Measurements from ENCODE around the gene ATP2A2.
"Not testable (repeated sequence)": the region's sequence is repeated elsewhere in the genome, so short reads cannot be mapped to it uniquely, and the experiment has no call there.

ATP2A2 gene

GRCh38 chr12:110280779-110281548, at the start of gene ATP2A2:
TSS of gene ATP2A2 (plus strand) at chr12:110281247. CDS start at chr12:110281790, 543 bp downstream.
- peak; percentile 40 for DNase-seq (ENCODE audit: low read depth, low spot score)

DNA sequence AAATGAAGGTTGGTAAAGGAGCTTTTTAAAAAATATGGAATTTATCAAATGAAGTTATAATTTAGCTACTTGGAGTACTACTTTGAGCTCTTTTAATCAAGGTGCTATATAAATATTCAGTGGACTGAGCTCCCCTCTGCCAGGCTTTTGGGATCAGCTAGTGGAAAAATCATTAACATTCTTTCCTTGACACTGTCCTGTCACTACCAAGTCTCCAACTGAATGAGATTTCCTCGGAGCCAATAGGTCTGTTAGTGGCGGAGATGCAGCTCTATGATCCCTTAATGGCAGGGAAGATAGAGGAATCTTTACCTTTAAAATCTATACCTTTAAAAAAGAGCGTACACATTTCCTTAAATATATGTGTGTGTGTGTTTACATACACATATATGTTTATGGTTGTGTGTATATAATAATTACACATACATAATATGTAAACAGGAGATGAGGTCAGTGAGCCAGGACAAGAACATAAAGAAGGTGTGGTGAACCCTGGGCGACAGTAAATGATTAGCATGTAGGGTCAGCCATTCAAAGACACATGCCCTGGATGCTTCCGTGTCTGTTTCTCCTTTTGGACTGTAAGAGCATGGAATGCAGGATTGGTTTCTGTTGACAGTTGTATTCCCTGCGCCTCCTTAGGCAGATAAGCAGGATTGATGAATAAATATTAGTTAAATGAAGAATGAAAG, 47.7 kb upstream of the ATP2A2 start:
- no peak for DNase-seq (ENCODE audit: low read depth, low spot score)

DNA sequence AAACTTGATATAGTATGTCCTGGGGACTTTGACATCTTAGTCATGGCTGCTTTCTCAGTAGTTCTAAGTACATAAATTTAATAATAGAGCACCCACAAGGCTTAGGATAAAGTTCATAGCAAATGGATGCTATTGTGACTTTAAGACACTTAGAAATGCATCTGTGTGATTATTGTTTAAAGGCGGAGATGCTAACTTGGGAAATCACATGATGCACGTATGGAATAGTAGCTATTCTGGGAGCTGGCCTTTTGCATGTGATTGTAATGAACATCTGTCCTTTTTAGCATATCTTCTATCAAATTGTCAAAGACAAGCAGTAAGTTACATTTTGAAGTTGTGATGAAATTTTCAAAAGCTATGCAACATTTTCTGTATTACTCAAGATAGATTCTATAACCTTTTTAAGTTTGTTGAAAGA, 46.7 kb upstream of the ATP2A2 start:
- no peak for DNase-seq (ENCODE audit: low read depth, low spot score)

GRCh38 chr12:110234755-110235154, 46.3 kb upstream of the ATP2A2 start:
- DNase-seq (ENCODE audit: low read depth, low spot score) = no peak

DNA sequence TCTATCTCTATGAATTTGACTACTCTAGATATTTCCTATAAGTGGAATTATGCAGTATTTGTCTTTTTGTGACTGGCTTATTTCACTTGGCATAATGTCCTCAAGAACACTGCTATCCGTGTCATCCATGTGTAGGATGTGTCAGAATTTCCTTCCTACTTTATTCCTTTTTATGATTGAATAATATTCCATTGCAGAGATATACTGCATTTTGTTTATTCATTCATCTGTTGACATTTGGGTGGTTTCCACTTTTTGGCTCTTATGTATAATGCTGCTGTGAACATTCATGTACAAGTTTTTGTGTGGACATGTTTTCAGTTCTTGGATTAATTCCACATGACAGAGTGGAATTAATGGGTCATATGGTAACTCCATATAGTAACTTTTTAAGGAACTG, 45.7 kb upstream of the ATP2A2 start:
- no peak for DNase-seq (ENCODE audit: low read depth, low spot score)

DNA sequence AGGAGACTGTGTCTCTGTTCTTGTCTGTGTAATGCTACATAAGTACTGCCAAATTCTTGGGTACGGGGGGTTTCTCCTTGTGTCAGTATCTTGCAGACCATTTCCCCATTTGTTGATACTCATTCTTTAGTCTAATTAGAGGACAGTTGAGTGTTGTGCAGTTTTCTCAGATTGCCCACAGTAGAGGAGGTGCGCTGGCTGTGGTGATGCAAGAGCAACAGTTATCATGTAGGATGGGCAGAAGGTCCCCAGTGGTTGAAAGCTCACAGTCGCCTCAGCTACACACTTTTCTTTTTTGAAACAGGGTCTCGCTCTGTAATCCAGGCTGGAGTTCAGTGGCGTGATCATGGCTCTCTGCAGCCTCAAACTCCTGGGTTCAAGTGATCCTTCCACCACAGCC, 37.8 kb upstream of the ATP2A2 start:
- DNase-seq (ENCODE audit: low read depth, low spot score) = no peak

DNA sequence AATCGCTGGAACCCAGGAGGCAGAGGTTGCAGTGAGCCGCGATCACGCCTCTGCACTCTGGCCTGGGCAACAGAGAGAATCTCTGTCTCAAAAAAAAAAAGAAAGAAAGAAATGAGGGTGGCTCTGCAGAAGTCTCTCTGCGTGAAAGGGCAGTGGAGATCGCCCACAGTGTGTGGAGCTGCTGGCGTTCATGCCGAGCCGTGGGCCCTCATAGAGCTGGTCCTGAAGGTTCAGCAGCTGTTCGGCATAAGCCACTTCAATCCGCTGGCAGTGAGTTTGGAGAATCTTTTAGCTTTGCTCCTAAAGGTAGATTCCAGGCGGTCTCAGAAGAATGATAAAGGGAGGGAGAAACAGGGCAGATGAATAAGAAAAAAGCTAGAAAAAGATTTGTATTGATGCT, 36.7 kb upstream of the ATP2A2 start:
- DNase-seq (ENCODE audit: low read depth, low spot score) = no peak

DNA sequence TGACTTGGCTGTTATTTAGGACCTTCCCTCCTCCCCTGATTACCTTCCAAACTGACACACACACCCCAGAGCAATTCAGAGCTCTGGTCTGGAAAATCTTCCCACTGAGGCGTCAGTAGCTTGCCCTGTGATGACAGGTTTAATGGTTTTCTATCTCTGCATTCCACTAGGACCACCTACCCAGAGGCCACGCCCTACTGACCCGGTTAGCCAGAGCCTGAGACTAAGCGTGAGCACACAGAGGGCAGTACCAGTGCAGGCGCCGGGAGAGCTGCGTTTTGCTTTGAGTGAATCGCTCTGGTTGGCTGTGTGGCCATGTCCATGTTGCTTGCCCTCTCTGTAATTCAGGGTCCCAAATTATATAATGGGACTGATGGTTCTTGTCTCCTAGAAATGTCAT, 36.2 kb upstream of the ATP2A2 start:
- DNase-seq (ENCODE audit: low read depth, low spot score) = peak; percentile 75

DNA sequence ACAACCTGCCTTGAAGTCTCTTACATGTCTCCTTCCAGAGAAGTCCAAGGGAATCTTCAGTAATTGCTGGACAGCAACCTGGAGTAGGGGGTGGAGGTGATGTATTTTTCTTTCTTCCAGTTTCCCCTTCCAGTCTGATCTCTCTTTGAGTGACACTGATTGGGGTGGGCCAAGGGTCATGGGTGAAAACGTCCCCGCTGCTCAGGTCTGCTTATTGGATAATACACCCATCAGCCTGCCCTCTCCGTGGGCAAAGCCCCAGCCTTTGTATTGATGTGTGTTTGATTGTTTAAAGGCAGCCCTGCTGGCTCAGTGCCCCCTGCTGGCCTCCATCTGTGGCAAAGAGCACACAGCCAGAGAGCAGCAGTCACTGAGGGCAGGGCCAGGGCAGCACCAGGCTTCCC, 35.7 kb upstream of the ATP2A2 start:
- DNase-seq (ENCODE audit: low read depth, low spot score) = no peak

- no peak for DNase-seq (ENCODE audit: low read depth, low spot score)
Observed at GRCh38 chr12:110246636-110247339, 34.3 kb upstream of the ATP2A2 start.

DNA sequence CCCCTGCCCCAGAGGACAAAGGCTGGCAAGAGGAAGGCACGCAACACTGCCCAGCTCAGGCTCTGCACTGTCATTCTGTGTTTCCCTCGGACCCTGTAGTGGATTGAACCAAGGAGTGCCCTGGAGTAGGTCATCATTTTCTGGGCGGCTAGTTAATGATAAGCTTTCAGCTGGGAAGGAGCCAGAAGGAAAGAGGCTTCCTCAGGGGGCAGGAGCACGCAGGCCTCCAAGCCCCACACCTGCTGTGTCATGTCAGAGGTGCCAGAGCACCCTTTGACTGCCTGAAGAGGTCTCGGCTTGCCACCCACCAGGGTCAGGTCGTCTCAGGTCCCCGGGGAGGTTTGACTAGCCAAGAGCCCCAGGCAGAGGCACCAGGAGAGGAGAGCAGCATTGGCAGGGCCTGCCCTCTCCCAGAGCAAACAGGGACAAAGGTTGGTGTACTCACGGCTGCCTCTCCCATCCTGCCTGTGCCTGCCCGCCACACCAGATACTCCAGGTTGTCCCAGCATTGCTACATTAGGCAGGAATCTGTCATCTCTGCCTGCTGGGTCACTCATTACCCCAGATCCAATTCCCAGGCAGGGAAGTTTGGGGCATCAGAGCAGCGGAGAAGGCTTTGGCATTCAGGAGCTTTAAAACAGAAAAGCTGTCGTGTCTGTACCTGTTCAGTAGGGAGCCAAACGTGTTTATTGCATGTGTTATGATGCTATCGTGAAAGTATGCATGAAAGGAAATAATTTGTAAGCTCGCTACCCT, 33.5 kb upstream of the ATP2A2 start:
- DNase-seq (ENCODE audit: low read depth, low spot score) = no peak

- no peak for DNase-seq (ENCODE audit: low read depth, low spot score)
Observed at GRCh38 chr12:110248096-110248447, 33.0 kb upstream of the ATP2A2 start.

- no peak for DNase-seq (ENCODE audit: low read depth, low spot score)
Observed at GRCh38 chr12:110249105-110249504, 31.9 kb upstream of the ATP2A2 start.

GRCh38 chr12:110249716-110250225, 31.3 kb upstream of the ATP2A2 start:
- DNase-seq (ENCODE audit: low read depth, low spot score) = no peak

DNA sequence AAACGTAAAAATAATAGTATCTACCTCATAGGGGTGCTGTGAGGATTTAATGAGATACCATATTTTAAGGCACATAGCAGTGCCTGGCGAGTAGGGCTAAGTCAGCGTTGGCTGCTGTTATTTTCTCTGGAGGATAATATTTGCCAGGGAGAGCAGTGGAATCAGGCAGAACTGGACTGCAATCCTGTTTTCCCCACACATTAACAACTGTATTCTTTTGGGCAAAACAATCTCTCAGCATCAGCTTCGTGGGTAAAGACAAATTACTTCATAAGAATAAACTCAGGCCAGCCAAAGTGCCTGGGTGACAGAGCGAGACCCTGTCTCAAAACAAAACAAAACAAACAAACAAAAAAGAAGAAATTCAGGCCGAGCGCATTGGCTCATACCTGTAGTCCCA, 29.7 kb upstream of the ATP2A2 start:
- DNase-seq (ENCODE audit: low read depth, low spot score) = no peak

DNA sequence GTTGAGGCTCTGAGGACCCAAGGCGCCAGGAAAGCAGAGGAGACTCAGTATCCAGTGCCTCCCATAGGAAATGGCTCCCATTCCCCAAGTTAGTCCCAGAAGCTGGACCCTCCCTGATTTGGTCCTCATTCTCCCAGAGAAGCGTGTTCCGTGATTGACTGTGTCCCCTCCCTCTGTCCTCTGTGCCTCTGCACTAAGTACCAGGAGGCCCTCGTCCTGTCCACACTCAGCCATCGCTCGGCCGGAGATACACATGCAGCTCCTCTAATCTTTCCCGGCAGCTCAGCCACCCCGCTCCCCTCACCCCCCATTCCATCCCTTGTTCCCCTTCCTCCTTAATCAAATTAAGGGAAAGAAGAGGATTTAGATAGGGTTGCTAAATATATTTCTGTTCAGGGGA, 28.3 kb upstream of the ATP2A2 start:
- DNase-seq (ENCODE audit: low read depth, low spot score) = no peak

GRCh38 chr12:110253176-110253575, 27.9 kb upstream of the ATP2A2 start:
- no peak for DNase-seq (ENCODE audit: low read depth, low spot score)

GRCh38 chr12:110254971-110255540, 26.0 kb upstream of the ATP2A2 start:
- DNase-seq (ENCODE audit: low read depth, low spot score) = no peak

GRCh38 chr12:110255890-110256456, 25.1 kb upstream of the ATP2A2 start:
- DNase-seq (ENCODE audit: low read depth, low spot score) = not testable (repeated sequence)

DNA sequence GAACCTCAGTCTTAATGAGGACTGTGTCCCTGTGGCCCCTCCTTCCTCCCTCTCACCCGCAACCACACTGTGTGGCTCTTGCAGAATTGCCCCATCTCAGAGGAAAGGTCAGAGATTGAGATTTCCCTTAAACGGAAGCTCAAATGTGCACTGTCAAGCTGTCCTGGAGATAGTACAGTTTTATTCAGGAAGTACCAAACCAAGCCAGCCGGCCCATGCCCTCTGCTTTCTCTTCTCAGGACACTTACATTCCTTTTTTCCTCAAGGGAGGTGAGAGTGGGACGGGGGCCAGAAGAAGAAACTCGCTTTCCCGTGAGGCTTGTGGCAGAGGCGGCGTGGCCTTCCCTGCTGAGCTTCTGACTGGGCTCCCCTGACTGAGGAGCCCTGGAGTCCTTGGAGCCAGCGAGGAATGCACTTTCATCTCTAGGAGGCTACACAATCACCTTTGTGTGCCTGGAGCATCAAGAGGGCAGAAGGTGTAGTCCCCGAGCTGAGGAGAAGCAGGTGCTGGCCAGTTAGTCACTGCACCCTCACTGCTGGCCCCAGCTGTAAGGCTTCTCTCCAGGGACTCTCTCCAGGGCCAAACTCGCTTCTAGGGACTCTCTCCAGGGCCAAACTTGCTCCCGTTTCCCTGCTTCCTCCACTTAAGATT, 24.1 kb upstream of the ATP2A2 start:
- no peak for DNase-seq (ENCODE audit: low read depth, low spot score)

DNA sequence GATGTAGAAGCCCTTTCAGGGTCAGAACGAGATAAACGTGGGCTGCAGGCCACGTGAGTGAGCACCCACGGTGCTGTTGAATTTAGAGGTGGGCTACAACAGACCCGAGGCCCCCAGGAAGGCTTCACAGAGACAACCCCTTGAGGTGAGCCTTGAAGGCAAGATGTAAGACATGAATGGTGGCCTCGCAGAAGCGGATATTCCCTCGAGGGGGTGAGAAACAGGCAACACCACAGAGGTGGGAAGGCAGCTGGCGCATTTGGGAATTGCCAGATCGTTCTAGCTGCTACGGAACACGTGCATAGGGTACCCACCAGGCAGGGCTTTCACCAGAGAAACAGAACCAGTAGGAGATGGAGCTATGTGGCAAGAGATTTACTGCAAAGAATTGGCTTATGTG, 22.6 kb upstream of the ATP2A2 start:
- DNase-seq (ENCODE audit: low read depth, low spot score) = no peak

Measured in iPS DF 19.7 (cell line).